MV-4-11 (cell line): Measurements from ENCODE around the gene SLC12A6.
A peak's percentile ranks its signal among the peaks of the same experiment; 100 is the strongest.
"Not testable (repeated sequence)": the region's sequence is repeated elsewhere in the genome, so short reads cannot be mapped to it uniquely, and the experiment has no call there.

Source experiments
- DNase-seq: peaks from one replicate; lab custom pipeline; 2025; lab: John Stamatoyannopoulos, UW

SLC12A6 gene

DNA sequence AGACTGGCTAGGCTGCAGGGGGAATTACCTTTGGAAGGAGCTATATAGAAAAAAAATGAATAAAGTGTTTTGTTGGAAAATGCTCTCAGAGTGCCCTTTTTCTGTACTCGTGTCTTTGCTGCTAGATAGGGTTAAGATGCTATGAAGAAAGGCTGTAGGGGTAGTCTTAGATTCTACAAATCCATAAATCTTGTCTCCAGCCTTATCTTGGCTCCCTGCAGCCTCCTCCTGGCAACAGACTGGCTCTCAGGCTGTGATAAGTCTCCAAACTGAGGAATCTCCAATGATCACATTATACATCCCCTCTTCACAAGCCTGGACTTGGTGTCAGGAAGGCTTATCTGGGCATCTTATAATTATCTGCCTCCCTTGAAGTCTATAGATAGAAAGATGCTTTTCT, 20.1 kb upstream of the SLC12A6 start:
- no peak for DNase-seq

DNA sequence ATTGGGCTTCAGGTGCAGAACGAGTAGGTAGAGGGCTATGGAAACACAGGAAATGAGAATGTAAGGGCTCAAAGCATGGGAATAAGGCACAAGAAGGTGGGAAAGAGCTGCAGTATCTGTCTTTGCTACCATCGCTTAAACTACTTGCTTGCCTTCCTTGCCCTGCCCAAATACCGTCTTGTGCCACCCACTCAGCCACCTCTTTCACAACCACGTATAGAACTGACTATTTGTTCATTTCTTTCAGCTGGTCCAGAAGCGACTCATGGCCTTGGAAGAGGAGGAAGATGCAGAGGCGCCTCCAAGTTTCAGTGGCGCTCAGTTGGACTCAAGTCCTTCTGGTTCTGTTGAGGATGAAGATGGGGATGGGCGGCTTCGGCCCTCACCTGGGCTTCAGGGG, 17.7 kb upstream of the SLC12A6 start:
- DNase-seq, result no peak

- DNase-seq, result no peak
These were observed 16.7 kb upstream of the SLC12A6 start for GRCh38 chr15:34354286-34354685.

DNA sequence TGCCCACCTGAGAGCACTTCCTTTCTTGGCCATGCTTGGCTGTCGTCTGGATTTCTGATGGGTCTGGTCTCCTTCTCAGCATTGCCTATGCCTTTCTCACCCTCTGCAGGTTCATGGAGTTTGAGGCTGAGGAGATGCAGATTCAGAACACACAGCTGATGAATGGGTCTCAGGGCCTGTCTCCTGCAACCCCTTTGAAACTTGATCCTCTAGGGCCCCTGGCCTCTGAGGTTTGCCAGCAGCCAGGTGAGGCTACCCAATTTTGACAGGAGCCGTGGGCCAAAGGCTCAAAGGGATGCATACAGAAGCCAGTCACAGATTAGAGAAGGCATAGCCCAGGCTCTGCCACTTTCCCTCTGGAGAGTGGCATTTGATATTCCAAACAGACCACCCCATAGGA, 16.0 kb upstream of the SLC12A6 start:
- no peak for DNase-seq

DNA sequence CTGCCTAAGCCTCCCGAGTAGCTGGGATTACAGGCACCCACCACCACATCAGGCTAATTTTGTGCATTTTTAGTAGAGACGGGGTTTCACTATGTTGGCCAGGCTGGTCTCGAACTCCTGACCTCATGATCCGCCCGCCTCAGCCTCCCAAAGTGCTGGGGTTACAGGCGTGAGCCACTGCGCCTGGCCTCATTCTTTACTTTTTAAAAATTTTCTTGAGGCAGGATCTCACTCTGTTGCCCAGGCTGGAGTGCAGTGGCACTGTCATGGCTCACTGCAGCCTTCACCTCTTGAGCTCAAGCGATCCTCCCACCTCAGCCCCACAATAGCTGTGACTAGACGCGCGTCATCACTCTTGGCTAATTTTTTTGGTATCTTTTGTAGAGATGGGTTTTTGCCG, 15.4 kb upstream of the SLC12A6 start:
- DNase-seq, result not testable (repeated sequence)

- no peak for DNase-seq
These were observed 12.2 kb upstream of the SLC12A6 start for GRCh38 chr15:34349769-34350168.

- no peak for DNase-seq
These were observed 11.2 kb upstream of the SLC12A6 start for GRCh38 chr15:34348735-34349300.

DNA sequence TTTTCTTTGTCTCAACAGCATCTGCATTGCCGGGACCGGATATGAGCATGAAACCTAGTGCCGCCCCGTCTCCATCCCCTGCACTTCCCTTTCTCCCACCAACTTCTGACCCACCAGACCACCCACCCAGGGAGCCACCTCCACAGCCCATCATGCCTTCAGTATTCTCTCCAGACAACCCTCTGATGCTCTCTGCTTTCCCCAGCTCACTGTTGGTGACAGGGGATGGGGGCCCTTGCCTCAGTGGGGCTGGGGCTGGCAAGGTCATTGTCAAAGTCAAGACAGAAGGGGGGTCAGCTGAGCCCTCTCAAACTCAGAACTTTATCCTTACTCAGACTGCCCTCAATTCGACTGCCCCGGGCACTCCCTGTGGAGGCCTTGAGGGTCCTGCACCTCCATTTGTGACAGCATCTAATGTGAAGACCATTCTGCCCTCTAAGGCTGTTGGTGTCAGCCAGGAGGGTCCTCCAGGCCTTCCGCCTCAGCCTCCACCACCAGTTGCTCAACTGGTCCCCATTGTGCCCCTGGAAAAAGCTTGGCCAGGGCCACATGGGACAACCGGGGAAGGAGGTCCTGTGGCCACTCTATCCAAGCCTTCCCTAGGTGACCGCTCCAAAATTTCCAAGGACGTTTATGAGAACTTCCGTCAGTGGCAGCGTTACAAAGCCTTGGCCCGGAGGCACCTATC, 10.5 kb upstream of the SLC12A6 start:
- no peak for DNase-seq

GRCh38 chr15:34342737-34343575, 5.4 kb upstream of the SLC12A6 start, which contains the start of the genes NOP10 and NUTM1:
Gene NOP10, minus strand, starts transcription at chr15:34343136. Its CDS starts 63 bp downstream, at chr15:34343073.
Gene NUTM1, plus strand, starts transcription at chr15:34343315. Its CDS starts 382 bp downstream, at chr15:34343697.
- DNase-seq, result peak; percentile 93

DNA sequence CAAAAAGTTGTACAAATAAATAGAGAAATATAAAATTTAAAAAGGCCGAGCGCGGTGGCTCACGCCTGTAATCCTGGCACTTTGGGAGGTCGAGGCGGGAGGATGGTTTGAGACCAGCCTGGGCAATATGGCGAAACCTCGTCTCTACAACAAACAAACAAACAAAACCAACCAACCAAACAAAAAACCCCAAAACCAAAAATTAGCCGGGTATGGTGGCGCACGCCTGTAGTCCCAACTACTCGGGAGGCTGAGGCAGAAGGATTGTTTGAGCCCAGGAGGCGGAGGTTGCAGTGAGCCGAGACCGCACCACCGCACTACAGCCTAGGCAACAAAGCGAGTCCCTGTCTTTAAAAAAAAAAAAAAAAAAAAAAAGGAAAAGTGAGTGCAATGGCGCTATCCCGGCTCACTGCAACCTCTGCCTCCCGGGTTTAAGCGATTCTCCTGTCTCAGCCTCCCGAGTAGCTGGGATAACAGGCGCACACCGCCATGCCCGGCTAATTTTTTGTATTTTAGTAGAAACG, 4.7 kb upstream of the SLC12A6 start:
- not testable (repeated sequence) for DNase-seq

DNA sequence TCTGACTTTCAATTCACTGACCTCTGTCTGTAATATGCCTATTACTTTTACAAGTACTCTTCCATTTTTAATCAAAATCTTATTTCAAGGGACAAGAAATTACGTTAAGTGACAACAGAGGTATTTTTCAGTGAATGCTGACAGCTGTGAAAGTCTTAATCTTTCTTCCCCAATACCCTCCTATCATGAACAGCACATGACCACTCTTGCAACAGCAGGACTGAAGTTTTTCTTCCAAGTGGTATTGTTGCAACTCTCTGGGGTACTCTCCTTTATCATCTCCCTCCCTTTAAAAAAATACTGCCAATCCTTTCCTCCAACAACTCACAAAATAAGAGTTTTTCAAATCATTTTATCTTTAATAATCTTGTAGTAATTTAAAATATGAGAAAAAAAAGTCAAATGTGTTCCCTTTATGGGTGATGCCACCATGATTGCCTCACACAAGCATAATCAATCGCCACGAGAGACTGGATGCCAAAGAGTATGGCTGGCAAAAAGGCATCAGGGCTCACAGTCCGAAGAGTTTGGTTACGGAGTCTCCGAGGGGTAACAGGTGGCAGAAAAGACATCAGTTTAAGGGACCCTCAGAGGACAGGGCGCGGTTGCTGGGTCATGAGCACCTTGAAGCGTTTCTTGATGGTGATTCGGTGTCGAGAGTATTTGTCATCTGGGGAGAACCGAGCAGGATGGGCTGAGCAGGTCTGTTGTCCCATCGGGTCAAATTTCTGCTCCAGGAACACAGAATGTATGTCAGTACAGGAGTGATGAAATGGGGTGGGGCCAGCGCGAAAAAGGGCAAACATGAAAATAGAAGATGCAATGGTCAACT, 4.0 kb upstream of the SLC12A6 start:
- DNase-seq, result peak; percentile 68

- no peak for DNase-seq
These were observed 2.4 kb upstream of the SLC12A6 start for GRCh38 chr15:34339946-34340345.

GRCh38 chr15:34338347-34338746, 766 bp upstream of the SLC12A6 start:
- no peak for DNase-seq

DNA sequence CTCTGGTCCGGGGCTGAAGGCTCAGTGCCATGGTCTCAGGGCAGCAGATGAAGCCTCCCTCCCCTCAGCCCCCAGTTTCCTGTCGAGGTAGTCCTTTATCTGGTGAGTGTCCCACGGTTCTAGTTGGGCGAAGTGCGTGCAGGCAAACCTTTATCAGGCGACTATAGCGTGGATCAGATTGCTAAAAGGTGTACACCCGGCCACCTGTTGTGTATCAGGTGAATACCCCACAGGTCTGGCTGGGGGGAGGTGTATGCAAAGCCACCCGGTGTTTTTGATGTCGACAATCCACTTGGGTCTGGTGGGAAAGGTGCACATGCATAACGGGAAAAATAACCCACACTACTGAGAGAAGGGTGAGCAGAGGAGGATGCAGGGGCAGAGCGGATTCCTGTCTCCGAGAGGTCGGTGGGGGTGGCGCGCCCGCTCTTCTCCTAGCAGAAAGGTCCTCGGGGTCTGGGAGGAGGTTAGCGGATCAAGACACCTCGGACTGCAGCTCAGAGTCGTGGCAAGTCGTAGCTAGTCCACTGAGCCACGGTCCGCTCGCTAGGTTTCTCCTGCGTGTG, 507 bp downstream of the SLC12A6 start:
- DNase-seq, result no peak

GRCh38 chr15:34336231-34336990, 1.2 kb downstream of the SLC12A6 start:
- peak; percentile 35 for DNase-seq

GRCh38 chr15:34335176-34336032, 2.2 kb downstream of the SLC12A6 start:
- peak; percentile 83 for DNase-seq

- DNase-seq, result no peak
These were observed 2.9 kb downstream of the SLC12A6 start for GRCh38 chr15:34334672-34335071.

DNA sequence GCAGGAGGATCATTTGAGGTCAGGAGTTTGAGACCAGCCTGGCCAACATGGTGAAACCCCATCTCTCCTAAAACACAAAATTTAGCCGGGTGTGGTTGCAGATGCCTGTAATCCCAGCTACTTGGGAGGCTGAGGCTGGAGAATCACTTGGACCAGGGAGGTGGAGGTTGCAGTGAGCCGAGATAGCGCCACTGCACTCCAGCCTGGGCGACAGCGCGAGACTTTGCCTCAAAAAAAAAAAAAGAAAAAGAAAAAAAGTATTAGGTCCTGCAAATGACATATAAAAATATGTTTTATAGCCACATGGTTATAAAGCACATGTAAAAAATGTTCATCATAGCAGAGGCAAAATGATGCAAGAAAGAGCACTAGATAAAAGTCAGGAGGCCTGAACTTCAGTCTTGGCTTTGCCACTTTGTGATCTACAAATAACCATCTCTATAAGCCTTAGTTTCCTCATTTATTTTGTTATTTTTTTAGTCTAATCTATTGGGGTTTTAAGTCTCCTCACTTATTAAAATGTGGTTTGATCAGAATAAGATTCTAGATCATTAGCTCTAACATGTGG, 4.9 kb downstream of the SLC12A6 start:
- no peak for DNase-seq

GRCh38 chr15:34331809-34332208, 5.8 kb downstream of the SLC12A6 start:
- no peak for DNase-seq
